Nephron (organoid): ENCODE data around the gene CCR4.

Experiments
- H3K27ac Mint-ChIP-seq, 3 experiments: 2 replicates each; pipeline ENCODE4 v1.8.0; 2020; ENCODE audit warnings: mixed read lengths in 3 of 3, mild to moderate bottlenecking in 2 of 3, moderate library complexity in 1 of 3
- H3K27me3 Mint-ChIP-seq: 2 replicates; pipeline ENCODE4 v1.8.0; 2021; ENCODE audit warnings: low read depth, mild to moderate bottlenecking, moderate library complexity, mixed read lengths
- H3K36me3 Mint-ChIP-seq: 2 replicates; pipeline ENCODE4 v1.8.0; 2020; ENCODE audit warnings: low read depth, mixed read lengths
- H3K4me1 Mint-ChIP-seq: 2 replicates; pipeline ENCODE4 v1.8.0; 2020; ENCODE audit warnings: mixed read lengths
- H3K4me3 Mint-ChIP-seq, 3 experiments: 2 replicates each; pipeline ENCODE4 v1.8.0; 2020; ENCODE audit warnings: mild to moderate bottlenecking in 3 of 3, mixed read lengths in 3 of 3, moderate library complexity in 2 of 3
- H3K9me3 Mint-ChIP-seq: 2 replicates; pipeline ENCODE4 v1.8.0; 2020; ENCODE audit warnings: mixed read lengths
- TF ChIP-seq, protein P1 (sequence below), 3 experiments: fragments of 200-600 bp; sonication (generic); IDR thresholded peaks; one replicate each; pipeline ENCODE4 v1.5.0; 2021; ENCODE audit warnings: antibody characterized with exemption in 3 of 3; ENCODE audit not compliant: unreplicated experiment in 3 of 3

The CCR4 gene

GRCh38 chr3:32996048-32996754 lies 44.8 kb downstream of the CCR4 start:
- Mint-ChIP-seq H3K27ac (no peak overlapping the region), H3K4me1 (no peaks in the 10 kb centered on the region), H3K36me3 (peaks cover 14% of the 10 kb centered on the region), H3K27me3 (no peaks in the 10 kb centered on the region), H3K9me3 (no peaks in the 10 kb centered on the region), H3K4me3 (no peak overlapping the region)
- TF ChIP-seq, protein P1, sequence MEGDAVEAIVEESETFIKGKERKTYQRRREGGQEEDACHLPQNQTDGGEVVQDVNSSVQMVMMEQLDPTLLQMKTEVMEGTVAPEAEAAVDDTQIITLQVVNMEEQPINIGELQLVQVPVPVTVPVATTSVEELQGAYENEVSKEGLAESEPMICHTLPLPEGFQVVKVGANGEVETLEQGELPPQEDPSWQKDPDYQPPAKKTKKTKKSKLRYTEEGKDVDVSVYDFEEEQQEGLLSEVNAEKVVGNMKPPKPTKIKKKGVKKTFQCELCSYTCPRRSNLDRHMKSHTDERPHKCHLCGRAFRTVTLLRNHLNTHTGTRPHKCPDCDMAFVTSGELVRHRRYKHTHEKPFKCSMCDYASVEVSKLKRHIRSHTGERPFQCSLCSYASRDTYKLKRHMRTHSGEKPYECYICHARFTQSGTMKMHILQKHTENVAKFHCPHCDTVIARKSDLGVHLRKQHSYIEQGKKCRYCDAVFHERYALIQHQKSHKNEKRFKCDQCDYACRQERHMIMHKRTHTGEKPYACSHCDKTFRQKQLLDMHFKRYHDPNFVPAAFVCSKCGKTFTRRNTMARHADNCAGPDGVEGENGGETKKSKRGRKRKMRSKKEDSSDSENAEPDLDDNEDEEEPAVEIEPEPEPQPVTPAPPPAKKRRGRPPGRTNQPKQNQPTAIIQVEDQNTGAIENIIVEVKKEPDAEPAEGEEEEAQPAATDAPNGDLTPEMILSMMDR (IDR thresholded peaks at IDR 0.05; ENCODE audit: unreplicated experiment in 3 of 3): no peak

GRCh38 chr3:32996755-32997091 lies 45.3 kb downstream of the CCR4 start:
- TF ChIP-seq, protein P1 (IDR thresholded peaks at IDR 0.05; ENCODE audit: unreplicated experiment in 3 of 3): no peak
- Mint-ChIP-seq H3K9me3 (no peaks in the 10 kb centered on the region), H3K27me3 (no peaks in the 10 kb centered on the region), H3K27ac (no peak overlapping the region), H3K4me1 (no peaks in the 10 kb centered on the region), H3K4me3 (no peak overlapping the region), H3K36me3 (peaks cover 14% of the 10 kb centered on the region)

DNA sequence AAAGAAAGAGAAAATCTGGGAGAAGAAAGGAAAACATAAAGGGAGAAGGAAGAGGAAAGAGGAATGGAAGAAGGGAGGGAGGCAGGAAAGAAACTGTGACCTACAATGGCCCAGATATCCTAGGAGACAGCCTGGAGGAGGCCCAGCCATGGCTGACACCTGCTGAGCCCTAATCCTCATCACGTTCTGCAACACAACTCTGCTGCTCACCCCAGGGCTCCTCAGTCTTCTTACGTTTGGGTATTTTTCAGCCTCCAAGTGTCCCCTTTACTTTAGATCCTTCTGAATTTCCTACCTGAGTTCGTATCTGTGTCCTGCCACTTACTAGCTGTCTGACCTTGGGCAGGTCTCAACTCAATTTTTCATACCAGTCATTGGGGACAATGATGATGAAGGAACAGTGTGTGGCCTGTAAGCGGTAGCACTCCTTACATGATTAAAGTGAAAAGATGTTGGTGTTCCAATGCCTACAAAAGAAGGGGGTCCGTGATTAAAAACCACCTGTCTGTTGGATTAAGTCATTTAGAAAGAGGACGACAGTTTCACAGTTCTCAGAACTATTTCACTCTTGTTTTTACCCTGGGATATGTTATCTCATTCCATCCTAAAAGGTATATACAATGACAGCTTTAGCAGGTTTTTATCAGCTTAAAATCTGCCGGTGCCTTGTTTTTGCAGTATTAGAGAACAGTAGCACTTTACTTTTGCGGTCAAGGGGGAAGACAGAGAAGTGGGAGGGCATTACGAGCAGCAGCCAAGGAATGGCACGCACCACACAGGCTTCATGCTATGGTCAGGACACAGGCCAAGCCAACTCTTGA lies 47.4 kb downstream of the CCR4 start:
- Mint-ChIP-seq H3K36me3 (peaks cover 17% of the 10 kb centered on the region), H3K4me1 (peaks cover 4% of the 10 kb centered on the region), H3K9me3 (no peaks in the 10 kb centered on the region), H3K4me3 (no peak overlapping the region), H3K27ac (no peak overlapping the region), H3K27me3 (no peaks in the 10 kb centered on the region)
- TF ChIP-seq, protein P1 (IDR thresholded peaks at IDR 0.05; ENCODE audit: unreplicated experiment in 3 of 3): no peak

DNA sequence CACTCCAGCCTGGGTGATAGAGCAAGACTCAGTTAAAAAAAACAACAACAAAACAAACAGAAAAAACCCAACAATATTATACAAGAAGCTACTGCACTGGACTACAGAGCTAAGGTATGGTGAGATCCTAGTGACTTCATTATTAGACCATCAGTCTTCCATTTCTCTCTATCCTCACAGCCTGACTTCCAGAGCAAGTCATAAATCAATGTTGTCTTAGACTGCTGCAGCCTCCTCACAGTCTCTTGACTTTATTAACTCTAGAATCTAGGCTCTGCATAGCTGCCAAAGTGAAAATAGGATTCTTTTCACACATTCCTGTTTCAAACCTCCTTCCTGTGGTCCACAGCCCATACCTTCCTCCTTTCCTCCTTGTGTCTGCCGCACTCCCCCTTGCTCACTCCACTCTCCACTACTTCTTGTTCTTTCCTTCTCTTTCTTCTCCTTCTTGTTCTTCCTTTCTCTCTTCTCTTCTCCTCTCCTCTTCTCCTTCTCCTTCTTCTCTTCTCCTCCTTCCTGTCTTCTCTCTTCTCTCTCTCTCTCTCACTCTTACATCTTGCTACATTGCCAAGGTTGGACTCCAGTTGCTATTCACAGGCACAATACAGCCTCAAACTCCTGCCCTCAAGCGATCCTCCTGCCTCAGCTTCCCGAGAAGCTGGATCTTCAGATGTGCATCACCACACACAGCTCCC lies 49.4 kb downstream of the CCR4 start:
- peaks cover 23% of the 10 kb centered on the region for H3K36me3 Mint-ChIP-seq
- no peak overlapping the region for H3K4me3 Mint-ChIP-seq
- no peak overlapping the region for H3K27ac Mint-ChIP-seq
- peaks cover 4% of the 10 kb centered on the region for H3K27me3 Mint-ChIP-seq
- TF ChIP-seq, protein P1 (IDR thresholded peaks at IDR 0.05; ENCODE audit: unreplicated experiment in 3 of 3): no peak
- H3K4me1 Mint-ChIP-seq: peaks cover 4% of the 10 kb centered on the region
- H3K9me3 Mint-ChIP-seq: no peaks in the 10 kb centered on the region

GRCh38 chr3:33001889-33002288 lies 50.4 kb downstream of the CCR4 start:
- Mint-ChIP-seq H3K27me3 (peaks cover 4% of the 10 kb centered on the region), H3K4me3 (no peak overlapping the region), H3K27ac (no peak overlapping the region), H3K9me3 (no peaks in the 10 kb centered on the region), H3K36me3 (peaks cover 25% of the 10 kb centered on the region), H3K4me1 (peaks cover 4% of the 10 kb centered on the region)
- TF ChIP-seq, protein P1 (IDR thresholded peaks at IDR 0.05; ENCODE audit: unreplicated experiment in 3 of 3): no peak
